H1 (cell line): ENCODE data around the gene CCDC12. TPM values are rescaled to one million over a fixed set of nuclear protein-coding genes. Genes with fewer than 3 reads are reported as not detected.

Experiments used
- CTCF ChIA-PET: fragments of 300-600 bp; sonication (Branson Sonifier 250); formaldehyde crosslinking; loops from one replicate; lab custom pipeline; 2021; ENCODE audit not compliant: partially characterized antibody; lab: Charles Lee
- POLR2A ChIA-PET: fragments of 300-600 bp; sonication (Branson Sonifier 250); formaldehyde crosslinking; loops from one replicate; lab custom pipeline; 2021; ENCODE audit warnings: inconsistent platforms; ENCODE audit not compliant: partially characterized antibody; lab: Charles Lee
- DNase-seq, 2 experiments: peaks; one replicate each; pipeline versions ENCODE4 v3.0.0 to v3.0.0-alpha.2; 2010 to 2022; ENCODE audit warnings: low spot score in 2 of 2, low read depth in 1 of 2, mixed read lengths in 1 of 2
- FAIRE-seq: peaks from 2 replicates; lab custom pipeline; 2011; peaks lifted over from hg19 to GRCh38; lab: Jason Lieb, UNC
- H2AFZ ChIP-seq: 2 replicates; pipeline ENCODE4 v1.8.1; 2012; ENCODE audit warnings: low read length, inconsistent platforms
- H2AK5ac ChIP-seq: 2 replicates; pipeline ENCODE4 v1.6.1; 2013; ENCODE audit warnings: low read depth, low read length
- H2BK120ac ChIP-seq: replicated peaks from 2 replicates; pipeline ENCODE3; 2013; ENCODE audit warnings: low read depth, low read length, inconsistent platforms
- H2BK12ac ChIP-seq: 2 replicates; pipeline ENCODE4 v1.6.1; 2013; ENCODE audit warnings: low read depth, low read length
- H2BK15ac ChIP-seq: 2 replicates; pipeline ENCODE4 v1.6.1; 2013; ENCODE audit warnings: low read length
- H2BK20ac ChIP-seq: 2 replicates; pipeline ENCODE4 v1.6.1; 2013; ENCODE audit warnings: low read length
- H2BK5ac ChIP-seq: 2 replicates; pipeline ENCODE4 v1.6.1; 2013; ENCODE audit warnings: low read depth, low read length
- H3K14ac ChIP-seq: 2 replicates; pipeline ENCODE4 v1.6.1; 2013; ENCODE audit warnings: inconsistent platforms; ENCODE audit not compliant: insufficient read length
- H3K18ac ChIP-seq: 2 replicates; pipeline ENCODE4 v1.6.1; 2013; ENCODE audit warnings: low read length; ENCODE audit errors: extremely low read depth
- H3K23ac ChIP-seq: 2 replicates; pipeline ENCODE4 v1.6.1; 2013; ENCODE audit warnings: inconsistent platforms; ENCODE audit not compliant: insufficient read length
- H3K23me2 ChIP-seq: 2 replicates; pipeline ENCODE4 v1.6.1; 2013; ENCODE audit warnings: low read depth, low read length
- H3K27ac ChIP-seq: 2 replicates; pipeline ENCODE4 v1.6.1; 2011; ENCODE audit warnings: low read depth, low read length, inconsistent platforms
- H3K27me3 ChIP-seq, 4 experiments: replicated peaks in 1 of 4; 1 replicate in 1 of 4; 2 replicates in 3 of 4; pipeline versions ENCODE4 v1.6.1 to v1.8.1; 2011 to 2013; ENCODE audit warnings: low read length in 3 of 4, mild to moderate bottlenecking in 3 of 4, inconsistent platforms in 2 of 4, mixed read lengths in 2 of 4, moderate library complexity in 1 of 4; ENCODE audit not compliant: control insufficient read depth in 3 of 4, insufficient read depth in 3 of 4; ENCODE audit errors: extremely low read depth in 1 of 4
- H3K36me3 ChIP-seq, 4 experiments: 2 replicates each; pipeline versions ENCODE4 v1.6.1 to v1.8.1; 2011 to 2013; ENCODE audit warnings: mild to moderate bottlenecking in 4 of 4, low read length in 3 of 4, moderate library complexity in 2 of 4, control low read depth in 1 of 4, inconsistent platforms in 1 of 4; ENCODE audit not compliant: insufficient read depth in 4 of 4, control insufficient read depth in 2 of 4
- H3K4ac ChIP-seq: replicated peaks from 2 replicates; pipeline ENCODE3; 2013; ENCODE audit warnings: low read length, low read depth, mixed read lengths, inconsistent platforms; ENCODE audit not compliant: insufficient read length
- H3K4me1 ChIP-seq, 4 experiments: replicated peaks in 1 of 4; 1 replicate in 1 of 4; 2 replicates in 3 of 4; pipeline versions ENCODE4 v1.6.1 to v1.8.1; 2011 to 2013; ENCODE audit warnings: low read length in 3 of 4, inconsistent platforms in 2 of 4, mixed read lengths in 1 of 4; ENCODE audit not compliant: insufficient read depth in 4 of 4, control insufficient read depth in 3 of 4
- H3K4me2 ChIP-seq, 2 experiments: 2 replicates each; pipeline versions ENCODE4 v1.6.1 to v1.8.1; 2011 to 2013; ENCODE audit warnings: low read depth in 2 of 2, low read length in 2 of 2, control low read depth in 1 of 2, inconsistent platforms in 1 of 2, mild to moderate bottlenecking in 1 of 2; ENCODE audit not compliant: insufficient read depth in 1 of 2
- H3K4me3 ChIP-seq, 4 experiments: fragments of 200-600, 300-600 bp in 1 of 4; sonication (generic), shearing (Covaris generic), sonication (Bioruptor Twin) in 1 of 4; 2 replicates each; pipeline versions ENCODE4 v1.5.1 to v1.8.1; 2011 to 2016; ENCODE audit warnings: low read length in 4 of 4, low read depth in 3 of 4, control low read depth in 2 of 4, inconsistent platforms in 2 of 4, mild to moderate bottlenecking in 2 of 4, mixed read lengths in 1 of 4, moderate library complexity in 1 of 4; ENCODE audit not compliant: insufficient read depth in 2 of 4; ENCODE audit errors: extremely low read depth in 1 of 4
- H3K56ac ChIP-seq: replicated peaks from 2 replicates; pipeline ENCODE3; 2013; ENCODE audit warnings: low read depth, mild to moderate bottlenecking, mixed read lengths, low read length, inconsistent platforms; ENCODE audit not compliant: insufficient read length
- H3K79me1 ChIP-seq: 2 replicates; pipeline ENCODE4 v1.6.1; 2013; ENCODE audit warnings: low read depth, low read length, control low read depth
- H3K79me2 ChIP-seq, 2 experiments: 2 replicates each; pipeline versions ENCODE4 v1.6.1 to v1.8.1; 2012 to 2013; ENCODE audit warnings: low read length in 2 of 2, mild to moderate bottlenecking in 2 of 2, inconsistent platforms in 1 of 2; ENCODE audit not compliant: insufficient read depth in 2 of 2, control insufficient read depth in 1 of 2
- H3K9ac ChIP-seq, 4 experiments: replicated peaks in 1 of 4; 1 replicate in 1 of 4; 2 replicates in 3 of 4; pipeline versions ENCODE4 v1.6.1 to v1.8.1; 2011 to 2013; ENCODE audit warnings: low read depth in 3 of 4, low read length in 3 of 4, control low read depth in 2 of 4, mild to moderate bottlenecking in 2 of 4, moderate library complexity in 2 of 4, inconsistent platforms in 1 of 4; ENCODE audit errors: extremely low read depth in 1 of 4
- H3K9me3 ChIP-seq, 2 experiments: 2 replicates each; pipeline versions ENCODE4 v1.6.1 to v1.8.1; 2012 to 2013; ENCODE audit warnings: mild to moderate bottlenecking in 2 of 2, moderate library complexity in 2 of 2, control low read depth in 1 of 2, inconsistent platforms in 1 of 2, low read depth in 1 of 2, low read length in 1 of 2, mixed read lengths in 1 of 2; ENCODE audit not compliant: insufficient read depth in 2 of 2
- H4K20me1 ChIP-seq, 2 experiments: replicated peaks in 1 of 2; 2 replicates each; pipeline versions ENCODE3 to v1.8.1; 2011 to 2013; ENCODE audit warnings: inconsistent platforms in 2 of 2, low read length in 2 of 2, mild to moderate bottlenecking in 1 of 2; ENCODE audit not compliant: insufficient read depth in 2 of 2, control insufficient read depth in 1 of 2
- H4K5ac ChIP-seq: 2 replicates; pipeline ENCODE4 v1.6.1; 2013; ENCODE audit warnings: low read length, low read depth, mixed read lengths, inconsistent platforms; ENCODE audit not compliant: insufficient read length
- H4K8ac ChIP-seq: 2 replicates; pipeline ENCODE4 v1.8.0; 2013; ENCODE audit warnings: mild to moderate bottlenecking, moderate library complexity, low read length, inconsistent platforms; ENCODE audit not compliant: insufficient read depth; ENCODE audit errors: extremely low read depth
- H4K91ac ChIP-seq: replicated peaks from 2 replicates; pipeline ENCODE3; 2013; ENCODE audit warnings: low read length, mixed read lengths, inconsistent platforms; ENCODE audit not compliant: insufficient read length
- EZH2 ChIP-seq: fragments of 200-600 bp; sonication (generic); IDR thresholded peaks from 2 replicates; pipeline ENCODE4 v1.7.1; 2012; ENCODE audit warnings: low read depth, mild to moderate bottlenecking, moderate library complexity, low read length, inconsistent platforms; ENCODE audit not compliant: severe bottlenecking
- KDM5A ChIP-seq: fragments of 200-600 bp; IDR thresholded peaks from 2 replicates; pipeline ENCODE4 v1.7.1; 2012; ENCODE audit warnings: mild to moderate bottlenecking, low read length, inconsistent platforms, mixed read lengths
- SP1 ChIP-seq: IDR thresholded peaks from 2 replicates; pipeline ENCODE4 v1.6.1; 2011; ENCODE audit warnings: low read depth, low read length
- SRF ChIP-seq: IDR thresholded peaks from 2 replicates; pipeline ENCODE4 v1.6.1; 2011; ENCODE audit warnings: mild to moderate bottlenecking, low read depth, low read length, moderate library complexity
- TAF1 ChIP-seq: IDR thresholded peaks from 2 replicates; pipeline ENCODE4 v1.6.1; 2011; ENCODE audit warnings: mild to moderate bottlenecking, low read depth, low read length
- WGBS, 2 experiments: shearing (Covaris generic) in 1 of 2; methylation state at CpG; one replicate each; pipeline versions ENCODE4 v1.1.6 to v1.1.7; 2013 to 2015; ENCODE audit warnings: low lambda C conversion rate in 2 of 2, mixed read lengths in 2 of 2, inconsistent platforms in 1 of 2, low coverage in 1 of 2, missing lambda C conversion rate in 1 of 2; ENCODE audit not compliant: insufficient replicate concordance in 2 of 2, insufficient coverage in 1 of 2, insufficient read length in 1 of 2; ENCODE audit errors: extremely low coverage in 1 of 2, missing lambda C conversion rate in 1 of 2; 5-methylcytosine and 5-hydroxymethylcytosine counted together
- polyA plus RNA-seq, 7 experiments: library from polyadenylated mRNA; depleted of rRNA in 3 of 7; stranded (reverse) in 5 of 7; unstranded in 2 of 7; fragments of >200 nt in 5 of 7; fragments of 200-250 nt in 2 of 7; gene quantifications; 1 replicate in 5 of 7; 2 replicates in 1 of 7; 4 replicates in 1 of 7; pipeline versions ENCODE4 v1.2.1 to v1.2.3, GENCODE V29; 2011 to 2013; ENCODE audit warnings: missing spikeins in 2 of 7, mixed read lengths in 2 of 7
- total RNA-seq: library from RNA; stranded (reverse); fragmentation: NEBNext Ultra II Directional; extraction: Animal tissue kit (Norgen Biotek cat#: 25700); gene quantifications from 2 replicates; pipeline ENCODE4 v1.2.1, GENCODE V29; 2021

CCDC12 gene
- total and polyA plus RNA-seq, 2 of the 8 experiments (the other 6 are each of a cell fraction or from before 2014, with no cell fraction given), result 29.5 to 41.3 TPM

GRCh38 chr3:47017504-47018268 lies 41.1 kb upstream of the CCDC12 start:
- Histone ChIP-seq H4K8ac (no peak overlapping the region), H3K79me2 (no peaks in the 10 kb centered on the region), H3K36me3 (peaks cover 0 to 26% (median 16%) of the 10 kb centered on the region in 4 experiments; a peak in 5 of 8 replicates), H3K27ac (no peak overlapping the region), H3K27me3 (no peaks in the 10 kb centered on the region), H3K4ac (no peak overlapping the region)
- no peak for FAIRE-seq
- TF ChIP-seq EZH2 (no peak), SP1 (no peak), TAF1 (no peak), SRF (no peak), KDM5A (no peak)
- TF ChIP-seq, all 59 proteins: peak for 0
- no peak overlapping the region for H3K18ac ChIP-seq
- no peak overlapping the region for H2BK5ac ChIP-seq
- no peaks in the 10 kb centered on the region for H3K23me2 ChIP-seq
- H2BK15ac ChIP-seq, result no peak overlapping the region
- no peaks in the 10 kb centered on the region for H3K9me3 ChIP-seq
- H2BK120ac ChIP-seq, result no peak overlapping the region
- no peak overlapping the region for H4K5ac ChIP-seq
- H2AK5ac ChIP-seq, result no peak overlapping the region
- no peak overlapping the region for H3K14ac ChIP-seq
- H2BK12ac ChIP-seq, result no peak overlapping the region
- CTCF ChIA-PET, result interaction anchor here (2.2 kb wide), 1 partner anchor 16 kb away, joined by 8 read pairs; no protein-coding TSS in a partner anchor
- no peak overlapping the region for H2AFZ ChIP-seq
- H3K4me2 ChIP-seq, result no peak overlapping the region
- POLR2A ChIA-PET, result interaction anchor here (0.6 to 1.4 kb wide), 2 partner anchors 10 to 470 kb away, joined by 3 read pairs; no protein-coding TSS in a partner anchor
- no peak for DNase-seq
- H3K4me1 ChIP-seq, result peaks cover 0 to 2% (median 0%) of the 10 kb centered on the region in 4 experiments; a peak in 2 of 7 replicates
- WGBS, 2 experiments, result 88% methylated on average over 6 of the region's 6 CpGs; no CpG with 5 or more reads in 1 of the 2 experiments
- H3K56ac ChIP-seq, result no peak overlapping the region
- no peak overlapping the region for H3K23ac ChIP-seq
- no peak overlapping the region for H3K4me3 ChIP-seq
- H3K9ac ChIP-seq, result no peak overlapping the region
- no peak overlapping the region for H2BK20ac ChIP-seq
- no peak overlapping the region for H4K91ac ChIP-seq
- H3K79me1 ChIP-seq, result no peaks in the 10 kb centered on the region
- H4K20me1 ChIP-seq, result no peaks in the 10 kb centered on the region
